Mononuclear cell (primary cell): Measurements from ENCODE around the gene KRTAP7-1. TPM values are rescaled to one million over a fixed set of nuclear protein-coding genes. Genes with fewer than 3 reads are reported as not detected.

Experiments used
- H3K27me3 ChIP-seq: 2 replicates; pipeline ENCODE4 v1.6.0; 2011; ENCODE audit warnings: low read length, control low read depth; ENCODE audit not compliant: insufficient read depth
- H3K4me1 ChIP-seq: 2 replicates; pipeline ENCODE4 v1.5.1; 2011; ENCODE audit warnings: mild to moderate bottlenecking, low read length, control low read depth; ENCODE audit not compliant: insufficient read depth
- H3K4me3 ChIP-seq: 2 replicates; pipeline ENCODE4 v1.5.1; 2011; ENCODE audit warnings: mild to moderate bottlenecking, low read length, moderate library complexity
- H3K9me3 ChIP-seq: 2 replicates; pipeline ENCODE4 v1.5.1; 2011; ENCODE audit warnings: low read depth, mild to moderate bottlenecking, control low read depth, low read length
- total RNA-seq: library from RNA; depleted of rRNA; stranded (reverse); fragments of >200 nt; gene quantifications from one replicate; pipeline ENCODE4 v1.2.3, GENCODE V29; 2012

Gene KRTAP7-1
- not detected for total RNA-seq

- H3K9me3 ChIP-seq = no peaks in the 10 kb centered on the region
- no peak within 1 kb of the TSS for H3K4me3 ChIP-seq
- H3K27me3 ChIP-seq = no peaks in the 10 kb centered on the region
- H3K4me1 ChIP-seq = no peaks in the 10 kb centered on the region
These were observed at the start of gene KRTAP7-1 for GRCh38 chr21:30829659-30830058. Gene KRTAP7-1, minus strand, starts transcription at chr21:30829759. Its CDS starts 61 bp downstream, at chr21:30829698.

- H3K27me3 ChIP-seq = no peaks in the 10 kb centered on the region
- H3K4me1 ChIP-seq = no peaks in the 10 kb centered on the region
- H3K9me3 ChIP-seq = no peaks in the 10 kb centered on the region
- H3K4me3 ChIP-seq = no peak overlapping the region
These were observed 45.0 kb upstream of the KRTAP7-1 start for GRCh38 chr21:30874526-30874925.

GRCh38 chr21:30847627-30848500 is 18.3 kb upstream of the KRTAP7-1 start:
- no peaks in the 10 kb centered on the region for H3K27me3 ChIP-seq
- H3K9me3 ChIP-seq = no peaks in the 10 kb centered on the region
- no peaks in the 10 kb centered on the region for H3K4me1 ChIP-seq
- no peak overlapping the region for H3K4me3 ChIP-seq

DNA sequence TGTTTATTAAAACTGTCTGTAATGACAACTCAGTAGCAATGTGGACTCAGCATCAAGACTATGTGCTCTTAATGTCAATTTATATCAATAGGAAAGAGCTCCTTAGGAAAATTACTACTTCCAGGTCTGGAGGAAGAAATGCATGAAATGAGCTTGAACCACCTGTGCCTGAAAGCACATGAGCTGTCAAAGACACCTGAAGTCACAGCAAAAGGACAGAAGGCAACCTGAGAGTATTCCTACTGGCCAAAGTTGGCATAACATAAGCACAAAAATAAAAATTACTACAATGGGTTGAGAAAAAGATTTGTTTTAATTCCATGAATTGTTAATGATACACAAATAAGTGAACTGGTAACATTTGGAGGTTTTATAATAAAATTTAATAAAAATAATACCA is 13.4 kb upstream of the KRTAP7-1 start:
- Histone ChIP-seq H3K27me3 (no peaks in the 10 kb centered on the region), H3K9me3 (no peaks in the 10 kb centered on the region), H3K4me3 (no peak overlapping the region)

DNA sequence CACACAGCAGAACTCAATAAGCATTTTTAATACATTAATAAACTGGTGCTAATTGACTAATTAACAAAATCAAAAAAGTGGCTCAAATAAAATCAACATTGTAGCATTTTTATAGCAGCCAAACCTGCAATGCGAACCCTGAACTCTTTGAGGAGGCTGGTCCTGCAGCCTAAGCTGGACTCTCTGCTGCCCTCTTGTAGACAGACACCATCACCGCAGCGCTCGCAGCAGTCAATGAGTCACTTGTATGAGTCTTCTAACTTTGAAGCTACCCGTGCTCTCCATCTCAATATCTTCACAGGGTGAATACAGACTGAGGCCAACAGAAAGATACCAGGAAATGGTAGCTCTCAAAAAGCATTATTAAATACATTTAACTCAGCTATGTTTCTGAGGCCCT is 9.7 kb upstream of the KRTAP7-1 start:
- no peaks in the 10 kb centered on the region for H3K9me3 ChIP-seq
- no peaks in the 10 kb centered on the region for H3K4me1 ChIP-seq
- no peak overlapping the region for H3K4me3 ChIP-seq
- no peaks in the 10 kb centered on the region for H3K27me3 ChIP-seq

More for the DNA sequence above, 13.4 kb upstream of the KRTAP7-1 start:
- H3K4me1 ChIP-seq = no peaks in the 10 kb centered on the region

DNA sequence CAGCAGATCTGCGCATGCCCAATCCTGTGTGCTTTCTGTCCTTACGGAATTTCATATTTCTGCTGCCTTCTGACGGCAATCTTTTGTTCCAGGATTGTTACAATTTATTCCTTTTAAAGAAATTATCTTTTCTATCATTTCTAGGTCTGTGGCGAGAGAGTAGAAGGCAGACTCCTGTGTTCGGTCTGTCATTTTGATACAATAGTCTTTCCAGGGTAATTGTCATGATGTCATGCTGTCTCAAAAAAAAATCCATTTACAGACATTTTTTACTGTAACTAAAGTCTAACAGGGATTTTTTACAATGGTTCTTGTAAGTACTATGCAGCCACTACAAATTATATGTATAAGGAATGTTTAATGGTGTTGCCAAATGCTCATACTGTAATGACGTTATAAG is 9.0 kb upstream of the KRTAP7-1 start:
- Histone ChIP-seq H3K9me3 (no peaks in the 10 kb centered on the region), H3K4me1 (no peaks in the 10 kb centered on the region), H3K27me3 (no peaks in the 10 kb centered on the region), H3K4me3 (no peak overlapping the region)

GRCh38 chr21:30831194-30831765 is 1.7 kb upstream of the KRTAP7-1 start:
- Histone ChIP-seq H3K9me3 (no peaks in the 10 kb centered on the region), H3K4me1 (no peaks in the 10 kb centered on the region), H3K27me3 (no peaks in the 10 kb centered on the region), H3K4me3 (no peak overlapping the region)

- Histone ChIP-seq H3K4me1 (no peaks in the 10 kb centered on the region), H3K4me3 (no peak overlapping the region), H3K9me3 (no peaks in the 10 kb centered on the region), H3K27me3 (no peaks in the 10 kb centered on the region)
These were observed 10.5 kb downstream of the KRTAP7-1 start for GRCh38 chr21:30818837-30819610.

- no peaks in the 10 kb centered on the region for H3K4me1 ChIP-seq
- no peaks in the 10 kb centered on the region for H3K27me3 ChIP-seq
- no peak within 1 kb of the TSS for H3K4me3 ChIP-seq
- no peaks in the 10 kb centered on the region for H3K9me3 ChIP-seq
These were observed 16.4 kb downstream of the KRTAP7-1 start, which contains the start of gene KRTAP8-1 for GRCh38 chr21:30813174-30813573. Gene KRTAP8-1, minus strand, starts transcription at chr21:30813274. Its CDS starts 54 bp downstream, at chr21:30813220.

- Histone ChIP-seq H3K9me3 (no peaks in the 10 kb centered on the region), H3K4me1 (no peaks in the 10 kb centered on the region), H3K4me3 (no peak overlapping the region), H3K27me3 (no peaks in the 10 kb centered on the region)
These were observed 29.0 kb downstream of the KRTAP7-1 start for GRCh38 chr21:30800605-30801004.

- H3K9me3 ChIP-seq = no peaks in the 10 kb centered on the region
- H3K4me1 ChIP-seq = no peaks in the 10 kb centered on the region
- no peak overlapping the region for H3K4me3 ChIP-seq
- no peaks in the 10 kb centered on the region for H3K27me3 ChIP-seq
These were observed 35.8 kb downstream of the KRTAP7-1 start for GRCh38 chr21:30793581-30794314.

GRCh38 chr21:30779249-30779648 is 50.3 kb downstream of the KRTAP7-1 start:
- Histone ChIP-seq H3K9me3 (no peaks in the 10 kb centered on the region), H3K27me3 (no peaks in the 10 kb centered on the region), H3K4me3 (no peak overlapping the region), H3K4me1 (no peaks in the 10 kb centered on the region)
